Neural cell (in vitro differentiated cells): ENCODE results near the gene PLCB1. TPM values are rescaled to one million over a fixed set of nuclear protein-coding genes. Genes with fewer than 3 reads are reported as not detected.

Experiments used
- H2AFZ ChIP-seq: fragments of 200-600, 300-800 bp; sonication (generic), shearing (Covaris generic); 2 replicates; pipeline ENCODE4 v1.6.0; 2014; ENCODE audit warnings: low read depth, mild to moderate bottlenecking, antibody characterized with exemption, low read length, moderate library complexity
- H3F3A ChIP-seq: fragments of 200-600 bp; shearing (Covaris generic); 2 replicates; pipeline ENCODE4 v1.6.1; 2016; ENCODE audit warnings: mild to moderate bottlenecking, moderate library complexity, mixed read lengths, antibody characterized with exemption, low read length; ENCODE audit not compliant: insufficient read depth, poor library complexity, severe bottlenecking
- H3K27ac ChIP-seq: fragments of 200-600, 300-800 bp; sonication (generic), shearing (Covaris generic); 2 replicates; pipeline ENCODE4 v1.5.1; 2014; ENCODE audit warnings: mild to moderate bottlenecking, low read length, moderate library complexity
- H3K27me3 ChIP-seq: fragments of 300-800, 200-600 bp; sonication (generic), shearing (Covaris generic); 2 replicates; pipeline ENCODE4 v1.6.0; 2014; ENCODE audit warnings: mild to moderate bottlenecking, low read depth, low read length, moderate library complexity; ENCODE audit not compliant: insufficient read depth
- H3K36me3 ChIP-seq: fragments of 300-800, 200-600 bp; sonication (generic), shearing (Covaris generic); 2 replicates; pipeline ENCODE4 v1.5.1; 2014; ENCODE audit warnings: mild to moderate bottlenecking, antibody characterized with exemption, low read length, moderate library complexity; ENCODE audit not compliant: insufficient read depth
- H3K4me2 ChIP-seq: fragments of 300-800, 200-600 bp; sonication (generic), shearing (Covaris generic); 2 replicates; pipeline ENCODE4 v1.6.0; 2014; ENCODE audit warnings: mild to moderate bottlenecking, low read length
- H3K4me3 ChIP-seq: fragments of 300-800, 200-600 bp; sonication (generic), shearing (Covaris generic); 2 replicates; pipeline ENCODE4 v1.5.1; 2014; ENCODE audit warnings: mild to moderate bottlenecking, low read length, moderate library complexity
- H3K79me2 ChIP-seq: fragments of 200-600 bp; shearing (Covaris generic); replicated peaks from 2 replicates; pipeline ENCODE4 v1.6.0; 2014; ENCODE audit warnings: mild to moderate bottlenecking, low read length, moderate library complexity; ENCODE audit not compliant: insufficient read depth
- H3K9ac ChIP-seq: fragments of 300-800, 200-600 bp; sonication (generic), shearing (Covaris generic); 2 replicates; pipeline ENCODE4 v1.6.1; 2016; ENCODE audit warnings: mild to moderate bottlenecking, low read length, mixed read lengths
- H3K9me2 ChIP-seq: fragments of 200-600 bp; shearing (Covaris generic); 2 replicates; pipeline ENCODE4 v1.6.1; 2016; ENCODE audit warnings: mild to moderate bottlenecking, low read length, mixed read lengths; ENCODE audit not compliant: insufficient read depth
- H3K9me3 ChIP-seq: fragments of 200-600, 300-800 bp; sonication (generic), shearing (Covaris generic); 2 replicates; pipeline ENCODE4 v1.6.1; 2016; ENCODE audit warnings: mild to moderate bottlenecking, mixed run types, low read length, moderate library complexity, mixed read lengths
- H4K20me1 ChIP-seq: fragments of 200-600 bp; shearing (Covaris generic); 2 replicates; pipeline ENCODE4 v1.6.1; 2016; ENCODE audit warnings: mild to moderate bottlenecking, mixed run types; ENCODE audit not compliant: insufficient read depth
- EP300 ChIP-seq: fragments of 450-650 bp; conservative IDR thresholded peaks from 2 replicates; pipeline ENCODE4 v1.6.1; 2014; ENCODE audit warnings: antibody characterized with exemption, mild to moderate bottlenecking, moderate library complexity; ENCODE audit not compliant: poor library complexity, severe bottlenecking
- EZH2 ChIP-seq: fragments of 200-600, 300-800 bp; shearing (Covaris generic), sonication (generic); IDR thresholded peaks from 2 replicates; pipeline ENCODE4 v1.6.1; 2014; ENCODE audit warnings: antibody characterized with exemption, low read length, borderline replicate concordance, mild to moderate bottlenecking; ENCODE audit not compliant: insufficient read depth, poor library complexity, severe bottlenecking
- MXI1 ChIP-seq: fragments of 450-650 bp; conservative IDR thresholded peaks from 2 replicates; pipeline ENCODE4 v1.6.1; 2014; ENCODE audit warnings: antibody characterized with exemption, mild to moderate bottlenecking; ENCODE audit not compliant: poor library complexity, severe bottlenecking
- POLR2AphosphoS5 ChIP-seq: IDR thresholded peaks from 2 replicates; pipeline ENCODE4 v1.6.1; 2012
- RAD21 ChIP-seq: fragments of 450-650 bp; conservative IDR thresholded peaks from 2 replicates; pipeline ENCODE4 v1.6.1; 2014; ENCODE audit warnings: antibody characterized with exemption, mild to moderate bottlenecking, moderate library complexity
- SMC3 ChIP-seq: fragments of 450-650 bp; conservative IDR thresholded peaks from 2 replicates; pipeline ENCODE4 v1.6.1; 2014; ENCODE audit warnings: antibody characterized with exemption, mild to moderate bottlenecking, moderate library complexity; ENCODE audit not compliant: poor library complexity
- TAF1 ChIP-seq: IDR thresholded peaks from 2 replicates; pipeline ENCODE4 v1.6.1; 2012; ENCODE audit warnings: low read depth
- polyA plus RNA-seq: library from polyadenylated mRNA; depleted of rRNA; stranded (reverse); fragments of >200 nt; gene quantifications from 2 replicates; pipeline ENCODE4 v1.2.3, GENCODE V29; 2014
- TF ChIP-seq, protein P1 (sequence below): fragments of 450-650 bp; IDR thresholded peaks from 2 replicates; pipeline ENCODE4 v1.5.1; 2014; ENCODE audit warnings: antibody characterized with exemption, mild to moderate bottlenecking, moderate library complexity; ENCODE audit not compliant: poor library complexity, severe bottlenecking
- TF ChIP-seq, protein P2 (sequence below): IDR thresholded peaks from 2 replicates; pipeline ENCODE4 v1.6.1; 2012; ENCODE audit warnings: borderline replicate concordance

The PLCB1 gene
- polyA plus RNA-seq, 1 donor from 2014 or later = 11.4 TPM

DNA sequence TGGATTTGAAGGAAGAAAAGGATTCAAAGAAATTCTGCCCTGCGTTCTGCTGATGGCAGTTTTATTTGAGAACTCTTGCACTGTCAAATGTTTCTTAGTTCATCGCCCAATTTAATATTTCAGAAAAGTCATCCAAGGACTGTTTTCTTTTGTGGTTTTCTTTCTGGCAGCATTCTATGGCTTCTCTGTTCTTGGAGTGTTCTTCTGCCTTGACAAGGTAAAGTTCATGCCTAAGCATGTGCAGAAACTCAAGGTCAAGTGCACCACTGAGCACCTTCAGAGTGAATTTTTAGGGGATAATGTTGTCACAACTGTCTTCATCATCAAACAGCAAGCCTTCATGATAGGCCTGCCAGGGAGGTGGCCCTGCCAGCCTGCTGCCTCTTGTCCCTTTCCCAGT is 225.6 kb downstream of the PLCB1 start:
- Histone ChIP-seq H2AFZ (no peak overlapping the region), H3K9me2 (no peaks in the 10 kb centered on the region), H3K27me3 (no peaks in the 10 kb centered on the region), H3K36me3 (no peaks in the 10 kb centered on the region), H3F3A (no peaks in the 10 kb centered on the region), H3K27ac (no peak overlapping the region), H3K4me2 (no peak overlapping the region), H3K4me3 (no peak overlapping the region), H3K79me2 (no peaks in the 10 kb centered on the region), H3K9me3 (no peaks in the 10 kb centered on the region), H3K9ac (no peak overlapping the region), H4K20me1 (no peaks in the 10 kb centered on the region)
- TF ChIP-seq EZH2 (no peak), TAF1 (no peak), RAD21 (no peak), SMC3 (no peak), POLR2AphosphoS5 (no peak), MXI1 (no peak), EP300 (no peak)
- TF ChIP-seq, protein P1, sequence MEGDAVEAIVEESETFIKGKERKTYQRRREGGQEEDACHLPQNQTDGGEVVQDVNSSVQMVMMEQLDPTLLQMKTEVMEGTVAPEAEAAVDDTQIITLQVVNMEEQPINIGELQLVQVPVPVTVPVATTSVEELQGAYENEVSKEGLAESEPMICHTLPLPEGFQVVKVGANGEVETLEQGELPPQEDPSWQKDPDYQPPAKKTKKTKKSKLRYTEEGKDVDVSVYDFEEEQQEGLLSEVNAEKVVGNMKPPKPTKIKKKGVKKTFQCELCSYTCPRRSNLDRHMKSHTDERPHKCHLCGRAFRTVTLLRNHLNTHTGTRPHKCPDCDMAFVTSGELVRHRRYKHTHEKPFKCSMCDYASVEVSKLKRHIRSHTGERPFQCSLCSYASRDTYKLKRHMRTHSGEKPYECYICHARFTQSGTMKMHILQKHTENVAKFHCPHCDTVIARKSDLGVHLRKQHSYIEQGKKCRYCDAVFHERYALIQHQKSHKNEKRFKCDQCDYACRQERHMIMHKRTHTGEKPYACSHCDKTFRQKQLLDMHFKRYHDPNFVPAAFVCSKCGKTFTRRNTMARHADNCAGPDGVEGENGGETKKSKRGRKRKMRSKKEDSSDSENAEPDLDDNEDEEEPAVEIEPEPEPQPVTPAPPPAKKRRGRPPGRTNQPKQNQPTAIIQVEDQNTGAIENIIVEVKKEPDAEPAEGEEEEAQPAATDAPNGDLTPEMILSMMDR = no peak
- TF ChIP-seq, protein P2, sequence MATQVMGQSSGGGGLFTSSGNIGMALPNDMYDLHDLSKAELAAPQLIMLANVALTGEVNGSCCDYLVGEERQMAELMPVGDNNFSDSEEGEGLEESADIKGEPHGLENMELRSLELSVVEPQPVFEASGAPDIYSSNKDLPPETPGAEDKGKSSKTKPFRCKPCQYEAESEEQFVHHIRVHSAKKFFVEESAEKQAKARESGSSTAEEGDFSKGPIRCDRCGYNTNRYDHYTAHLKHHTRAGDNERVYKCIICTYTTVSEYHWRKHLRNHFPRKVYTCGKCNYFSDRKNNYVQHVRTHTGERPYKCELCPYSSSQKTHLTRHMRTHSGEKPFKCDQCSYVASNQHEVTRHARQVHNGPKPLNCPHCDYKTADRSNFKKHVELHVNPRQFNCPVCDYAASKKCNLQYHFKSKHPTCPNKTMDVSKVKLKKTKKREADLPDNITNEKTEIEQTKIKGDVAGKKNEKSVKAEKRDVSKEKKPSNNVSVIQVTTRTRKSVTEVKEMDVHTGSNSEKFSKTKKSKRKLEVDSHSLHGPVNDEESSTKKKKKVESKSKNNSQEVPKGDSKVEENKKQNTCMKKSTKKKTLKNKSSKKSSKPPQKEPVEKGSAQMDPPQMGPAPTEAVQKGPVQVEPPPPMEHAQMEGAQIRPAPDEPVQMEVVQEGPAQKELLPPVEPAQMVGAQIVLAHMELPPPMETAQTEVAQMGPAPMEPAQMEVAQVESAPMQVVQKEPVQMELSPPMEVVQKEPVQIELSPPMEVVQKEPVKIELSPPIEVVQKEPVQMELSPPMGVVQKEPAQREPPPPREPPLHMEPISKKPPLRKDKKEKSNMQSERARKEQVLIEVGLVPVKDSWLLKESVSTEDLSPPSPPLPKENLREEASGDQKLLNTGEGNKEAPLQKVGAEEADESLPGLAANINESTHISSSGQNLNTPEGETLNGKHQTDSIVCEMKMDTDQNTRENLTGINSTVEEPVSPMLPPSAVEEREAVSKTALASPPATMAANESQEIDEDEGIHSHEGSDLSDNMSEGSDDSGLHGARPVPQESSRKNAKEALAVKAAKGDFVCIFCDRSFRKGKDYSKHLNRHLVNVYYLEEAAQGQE = no peak

DNA sequence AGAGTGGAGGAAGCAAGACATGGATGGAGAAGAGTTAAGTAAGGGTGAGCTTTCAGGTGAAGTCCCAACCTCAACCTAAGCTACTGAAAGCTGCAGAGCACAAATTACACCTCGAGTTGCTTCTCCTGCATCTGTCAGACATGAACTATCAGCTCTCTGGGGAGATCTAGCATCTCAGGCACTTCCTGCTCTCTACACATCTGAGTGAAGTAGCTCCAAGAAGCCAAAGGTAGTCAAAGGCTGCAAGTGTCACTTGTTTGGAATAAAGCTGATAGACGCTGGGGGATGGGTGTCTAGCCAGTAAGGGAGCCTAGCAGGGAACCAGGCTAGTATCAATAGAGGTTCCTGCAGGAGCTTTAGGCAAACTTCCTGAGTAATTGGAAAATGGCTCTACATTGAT is 228.0 kb downstream of the PLCB1 start:
- no peak for TF ChIP-seq POLR2AphosphoS5
- TF ChIP-seq, protein P1 = no peak
- H3K9ac ChIP-seq = no peak overlapping the region
- H3K4me3 ChIP-seq = no peak overlapping the region
- H3K79me2 ChIP-seq = no peaks in the 10 kb centered on the region
- H3K4me2 ChIP-seq = no peak overlapping the region
- no peaks in the 10 kb centered on the region for H3K27me3 ChIP-seq
- H4K20me1 ChIP-seq = no peaks in the 10 kb centered on the region
- H3K27ac ChIP-seq = no peak overlapping the region
- no peak overlapping the region for H2AFZ ChIP-seq
- H3K36me3 ChIP-seq = no peaks in the 10 kb centered on the region
- no peaks in the 10 kb centered on the region for H3K9me3 ChIP-seq
- no peaks in the 10 kb centered on the region for H3F3A ChIP-seq
- no peaks in the 10 kb centered on the region for H3K9me2 ChIP-seq
